HG02943 (cell line): ENCODE data around the gene PRRC2B.
"Not testable (repeated sequence)": the region's sequence is repeated elsewhere in the genome, so short reads cannot be mapped to it uniquely, and the experiment has no call there.

Experiments
- ATAC-seq: cut with Tn5 transposase; IDR thresholded peaks from one replicate; pipeline ENCODE4 v1.9.1; 2021; ENCODE audit warnings: mild to moderate bottlenecking, low read depth, moderate library complexity; ENCODE audit not compliant: unreplicated experiment

Gene PRRC2B

DNA sequence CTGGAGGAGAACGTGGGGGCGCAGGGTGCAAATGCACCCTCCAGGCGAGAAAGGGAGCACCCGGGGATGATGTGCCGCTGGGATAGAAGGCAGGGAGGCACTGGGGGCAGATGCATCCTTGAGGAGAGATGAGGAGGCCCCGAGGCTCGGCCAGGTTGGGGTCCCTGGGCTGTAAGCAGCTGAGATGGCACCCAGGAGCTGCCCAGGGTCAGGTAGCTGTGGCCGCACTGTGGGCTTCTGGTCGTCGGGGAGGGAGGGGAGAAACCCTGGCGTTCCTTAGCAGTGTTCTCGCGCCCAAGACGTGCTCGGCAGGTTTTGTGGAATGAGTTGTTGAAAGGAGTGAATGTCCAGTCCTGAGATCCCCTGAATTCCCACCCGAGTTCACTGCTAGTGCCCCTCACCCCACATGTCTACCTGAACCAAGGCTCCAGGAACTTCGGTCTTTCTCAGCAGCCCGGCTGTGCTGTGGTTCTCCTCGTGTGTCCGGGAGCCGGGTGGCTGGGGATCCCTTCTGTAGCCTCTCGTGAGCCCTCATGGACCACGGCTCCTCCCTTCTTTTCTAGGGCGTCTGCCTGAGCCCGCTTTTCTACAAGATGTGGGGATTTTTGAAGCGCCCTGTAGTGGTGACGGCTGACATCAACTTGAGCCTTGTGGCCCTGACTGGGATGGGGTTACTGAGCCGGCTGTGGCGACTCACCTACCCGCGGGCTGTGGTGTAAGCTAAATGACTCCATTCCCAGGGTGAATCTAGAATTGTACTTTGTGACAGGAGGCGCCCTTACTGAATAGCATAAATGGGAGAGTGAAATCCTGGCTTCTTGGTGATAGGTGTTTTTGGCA, 110.0 kb downstream of the PRRC2B start:
- ATAC-seq, result no peak

DNA sequence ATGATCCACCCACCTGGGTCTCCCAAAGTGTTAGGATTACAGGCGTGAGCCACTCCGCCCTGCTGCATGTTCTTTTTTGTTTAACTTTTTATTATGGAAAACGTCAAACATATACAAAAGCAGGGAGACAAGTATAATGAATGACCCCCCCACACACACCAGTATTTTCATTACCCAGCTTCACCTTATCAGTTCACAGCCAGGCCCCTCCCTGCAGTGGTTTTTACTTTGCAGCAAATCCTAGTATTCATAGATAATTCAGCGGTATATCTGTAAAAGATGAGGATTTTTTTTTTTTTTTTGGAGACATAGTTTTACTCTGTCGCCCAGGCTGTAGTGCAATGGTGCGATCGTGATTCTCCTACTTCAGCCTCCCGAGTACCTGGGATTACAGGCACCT, 111.1 kb downstream of the PRRC2B start:
- ATAC-seq, result no peak

DNA sequence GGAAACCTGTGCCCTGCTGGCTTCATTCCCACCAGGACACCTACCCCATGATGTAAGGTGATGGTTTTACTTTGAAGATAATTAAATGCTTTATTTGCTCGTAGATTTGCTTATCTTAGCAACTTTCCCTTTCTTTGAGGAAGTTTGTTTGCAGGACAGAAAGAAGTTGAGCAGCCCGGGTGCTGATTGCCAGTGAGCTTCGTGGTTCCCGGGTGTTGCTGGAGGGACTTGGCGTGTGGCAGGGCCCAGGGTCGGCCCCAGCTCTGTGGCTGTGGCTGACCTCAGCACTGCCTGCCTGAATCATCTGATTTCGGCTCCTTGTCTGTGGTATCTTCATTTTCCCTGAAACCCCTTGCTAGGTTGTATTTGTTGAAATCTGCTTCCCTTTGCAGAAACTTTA, 117.5 kb downstream of the PRRC2B start:
- ATAC-seq, result no peak

DNA sequence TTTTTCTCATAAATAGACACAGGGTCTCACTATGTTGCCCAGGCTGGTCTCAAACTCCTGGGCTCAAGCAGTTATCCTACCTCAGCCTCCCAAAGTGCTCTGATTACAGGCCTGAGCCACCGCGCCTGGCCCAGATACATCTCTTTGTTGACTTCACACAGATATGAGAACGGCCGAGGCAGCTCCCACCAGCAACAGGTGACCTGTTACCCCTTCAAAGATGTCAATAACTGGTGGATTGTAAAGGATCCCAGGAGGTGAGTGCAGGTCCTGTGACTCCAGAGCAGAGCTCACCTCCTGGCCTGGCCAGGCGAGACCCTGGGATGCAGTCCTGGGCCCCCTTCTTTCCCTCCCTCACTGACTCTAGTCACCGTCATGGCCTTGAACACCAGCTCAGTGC, 118.0 kb downstream of the PRRC2B start:
- ATAC-seq, result no peak

DNA sequence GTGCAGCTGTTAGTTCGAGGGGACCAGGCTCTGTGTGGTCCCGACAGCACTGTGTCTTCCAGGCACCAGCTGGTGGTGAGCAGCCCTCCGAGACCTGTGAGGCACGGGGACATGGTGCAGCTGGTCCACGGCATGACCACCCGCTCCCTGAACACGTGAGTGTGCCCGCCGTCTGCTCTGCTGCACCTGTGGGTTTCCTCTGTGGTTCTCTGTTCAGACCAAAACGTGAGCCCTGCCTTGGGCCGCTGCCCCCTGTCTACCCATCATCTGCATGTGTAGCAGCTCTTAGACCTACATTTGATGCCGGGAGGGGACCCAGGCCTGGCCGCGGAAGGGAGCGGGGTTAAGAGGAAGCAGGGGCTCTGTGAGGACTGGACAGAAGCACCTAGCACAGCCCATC, 119.3 kb downstream of the PRRC2B start:
- no peak for ATAC-seq

DNA sequence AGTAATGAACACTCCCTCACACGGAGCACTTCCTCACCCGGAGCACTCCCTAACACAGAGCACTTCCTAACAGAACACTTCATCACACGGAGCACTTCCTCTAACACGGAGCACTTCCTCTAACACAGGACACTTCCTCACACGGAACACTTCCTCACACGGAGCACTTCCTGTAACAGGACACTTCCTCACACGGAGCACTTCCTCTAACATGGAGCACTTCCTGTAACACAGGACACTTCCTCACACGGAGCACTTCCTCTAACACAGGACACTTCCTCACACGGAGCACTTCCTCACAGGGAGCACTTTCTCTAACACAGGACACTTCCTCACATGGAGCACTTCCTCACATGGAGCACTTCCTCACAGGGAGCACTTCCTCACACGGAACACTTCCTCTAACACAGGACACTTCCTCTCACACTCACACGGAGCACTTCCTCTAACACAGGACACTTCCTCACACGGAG, 121.7 kb downstream of the PRRC2B start:
- not testable (repeated sequence) for ATAC-seq

DNA sequence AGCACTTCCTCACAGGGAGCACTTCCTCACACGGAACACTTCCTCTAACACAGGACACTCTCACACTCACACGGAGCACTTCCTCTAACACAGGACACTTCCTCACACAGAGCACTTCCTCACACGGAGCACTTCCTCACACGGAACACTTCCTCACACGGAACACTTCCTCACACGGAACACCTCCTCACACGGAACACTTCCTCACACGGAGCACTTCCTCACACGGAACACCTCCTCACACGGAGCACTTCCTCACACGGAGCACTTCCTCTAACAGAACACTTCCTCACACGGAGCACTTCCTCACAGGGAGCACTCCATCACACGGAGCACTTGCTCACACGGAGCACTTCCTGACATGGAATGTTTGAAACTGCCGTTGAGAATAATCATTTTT, 122.2 kb downstream of the PRRC2B start:
- ATAC-seq, result no peak

DNA sequence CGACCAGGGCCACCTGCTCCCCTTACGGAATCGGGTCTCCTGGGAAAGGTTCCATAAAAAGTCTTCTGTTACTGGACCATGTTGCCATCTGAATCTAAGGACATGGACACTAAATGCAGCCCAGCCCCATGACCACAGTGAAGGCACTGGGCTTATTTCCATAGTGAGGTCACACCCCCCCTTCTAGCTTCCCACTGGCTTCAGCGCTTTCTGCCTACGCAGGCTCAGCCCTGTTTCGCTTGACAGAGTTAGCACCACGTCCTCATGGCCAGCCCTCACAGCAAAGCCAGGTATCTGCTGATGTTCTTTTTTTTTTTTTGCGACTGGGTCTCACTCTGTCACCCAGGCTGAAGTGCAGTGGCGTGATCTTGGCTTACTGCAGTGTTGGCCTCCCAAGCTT, 123.0 kb downstream of the PRRC2B start:
- ATAC-seq, result no peak

DNA sequence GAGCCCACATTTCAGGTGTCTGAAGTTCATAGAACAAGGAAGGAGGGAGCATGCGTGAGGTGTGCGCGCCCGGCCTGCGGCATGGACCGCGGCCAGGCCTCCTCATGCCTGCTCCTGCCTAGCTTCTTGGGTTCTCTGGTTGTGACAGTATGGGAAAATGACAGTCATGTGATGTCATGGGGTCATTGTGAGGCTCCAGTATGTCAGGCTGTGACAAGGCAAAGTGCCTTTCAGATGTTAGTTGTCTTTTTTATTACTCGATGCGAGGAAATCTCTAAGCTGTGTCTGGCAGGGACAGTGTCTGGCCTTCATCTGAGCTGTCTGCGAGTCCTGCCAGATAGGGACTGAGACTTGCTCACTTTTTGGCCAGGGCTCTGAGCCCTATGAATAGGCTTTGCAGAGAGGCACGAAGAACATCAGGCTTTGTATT, 123.9 kb downstream of the PRRC2B start:
- ATAC-seq, result no peak

DNA sequence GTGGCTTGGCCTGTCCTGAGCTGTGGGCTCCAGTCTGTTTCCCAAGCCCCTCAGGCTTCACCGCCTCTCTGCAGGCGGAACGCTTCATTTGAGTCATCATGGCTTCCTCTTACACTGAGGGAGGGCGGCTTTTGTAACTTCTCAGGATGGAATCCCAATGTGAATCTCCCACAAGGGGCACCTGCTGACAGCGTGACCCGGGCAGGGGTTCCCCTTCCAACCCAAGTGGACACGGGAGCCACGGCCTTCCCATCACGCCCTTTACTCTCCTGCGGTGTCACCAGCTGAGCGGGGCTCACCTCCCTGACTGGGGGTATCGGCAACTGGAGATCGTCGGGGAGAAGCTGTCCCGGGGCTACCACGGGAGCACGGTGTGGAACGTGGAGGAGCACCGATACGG, 124.7 kb downstream of the PRRC2B start:
- ATAC-seq, result no peak

DNA sequence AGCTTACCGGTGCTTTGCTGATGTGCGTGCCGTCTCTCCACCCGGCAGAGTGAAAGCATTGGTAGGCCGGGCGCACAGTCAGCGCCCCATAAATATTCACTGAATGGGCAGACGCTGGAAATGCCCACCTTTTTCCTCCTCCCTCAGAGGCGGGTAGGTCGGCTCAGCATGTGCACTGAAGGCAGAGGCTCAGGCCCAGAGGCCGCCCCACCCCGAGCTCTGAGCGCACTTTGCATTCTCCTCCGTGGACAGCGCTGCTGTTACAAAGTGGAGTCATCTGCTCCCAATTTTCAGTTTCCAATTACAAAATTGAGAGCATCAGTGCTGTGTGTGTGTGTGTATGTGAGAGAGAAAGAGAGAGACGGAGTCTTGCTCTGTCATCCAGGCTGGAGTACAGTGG, 126.6 kb downstream of the PRRC2B start:
- no peak for ATAC-seq

DNA sequence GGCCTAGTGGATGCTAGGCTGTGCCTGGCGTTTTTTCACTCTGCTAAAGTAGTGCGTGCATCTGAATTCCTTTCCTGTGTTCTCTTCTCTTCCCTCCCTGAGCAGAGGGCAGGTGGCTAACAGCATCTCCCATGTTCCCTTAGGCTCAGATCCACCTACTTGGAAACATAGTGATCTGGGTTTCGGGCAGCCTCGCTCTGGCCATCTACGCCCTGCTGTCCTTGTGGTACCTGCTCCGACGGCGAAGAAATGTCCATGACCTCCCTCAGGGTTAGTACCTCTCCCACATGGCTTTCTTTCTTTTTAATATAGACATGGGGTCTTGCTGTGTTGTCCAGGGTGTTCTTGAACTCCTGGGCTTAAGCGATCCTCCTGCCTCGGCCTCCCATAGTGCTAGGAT, 127.3 kb downstream of the PRRC2B start:
- ATAC-seq, result no peak

DNA sequence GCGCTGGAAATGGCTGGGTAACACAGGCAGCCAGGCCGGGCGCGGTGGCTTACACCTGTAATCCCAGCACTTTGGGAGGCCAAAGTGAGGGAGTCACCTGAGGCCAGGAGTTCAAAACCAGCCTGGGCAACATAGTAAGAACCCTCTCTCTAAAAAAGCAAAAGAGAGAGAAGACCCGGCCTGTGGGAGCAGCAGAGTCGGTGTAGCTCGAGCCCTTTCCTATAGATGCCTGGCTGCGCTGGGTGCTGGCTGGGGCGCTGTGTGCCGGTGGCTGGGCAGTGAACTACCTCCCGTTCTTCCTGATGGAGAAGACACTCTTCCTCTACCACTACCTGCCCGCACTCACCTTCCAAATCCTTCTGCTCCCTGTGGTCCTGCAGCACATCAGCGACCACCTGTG, 127.9 kb downstream of the PRRC2B start:
- no peak for ATAC-seq

DNA sequence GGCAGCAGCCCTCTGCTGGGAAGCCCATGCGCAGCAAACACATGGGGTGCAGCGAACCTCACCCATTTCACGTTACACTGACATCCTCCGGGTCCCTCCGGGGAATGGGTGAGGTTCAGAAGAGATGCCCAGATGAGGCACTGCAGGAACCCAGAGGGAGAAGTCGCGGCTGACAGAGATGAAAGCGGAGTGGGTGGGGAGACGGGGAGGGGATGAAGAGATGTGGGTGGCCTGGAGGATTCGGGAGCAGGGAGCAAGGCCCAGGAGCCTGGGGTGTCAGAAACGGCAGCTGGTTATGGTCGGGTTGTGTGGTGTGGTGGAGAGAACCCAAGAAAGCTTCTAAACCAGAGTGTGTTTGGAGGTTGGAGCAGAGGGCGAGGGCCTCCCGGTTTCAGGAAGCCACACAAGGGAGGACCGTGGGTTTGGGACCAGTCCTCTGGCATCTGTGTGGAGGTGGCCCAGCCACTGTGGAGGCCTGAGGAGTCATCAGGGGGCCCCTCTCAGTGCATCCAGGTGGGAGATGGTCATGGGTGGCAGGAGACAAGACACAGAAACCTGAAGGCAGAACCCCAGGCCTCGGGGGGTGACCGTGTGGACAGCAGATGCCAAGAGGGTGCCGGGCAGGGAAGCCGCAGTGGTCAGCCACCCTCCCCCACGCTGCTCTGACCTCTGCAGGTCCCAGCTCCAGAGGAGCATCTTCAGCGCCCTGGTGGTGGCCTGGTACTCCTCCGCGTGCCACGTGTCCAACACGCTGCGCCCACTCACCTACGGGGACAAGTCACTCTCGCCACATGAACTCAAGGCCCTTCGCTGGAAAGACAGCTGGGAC, 128.6 kb downstream of the PRRC2B start:
- no peak for ATAC-seq

DNA sequence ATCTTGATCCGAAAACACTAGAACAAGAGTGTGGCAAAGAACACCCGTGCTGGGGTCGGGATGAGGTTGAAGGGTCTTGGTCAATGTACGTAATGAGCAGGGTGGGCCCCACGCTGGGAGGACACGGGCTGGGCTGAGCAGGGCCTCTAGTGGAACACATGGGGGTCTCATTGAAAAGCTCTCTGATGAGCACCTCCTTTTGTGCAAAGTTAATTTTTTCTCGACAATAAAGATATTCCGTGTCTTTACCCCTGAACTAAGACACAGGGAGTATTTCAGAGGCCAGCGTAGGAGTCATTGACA, 129.2 kb downstream of the PRRC2B start:
- ATAC-seq, result no peak

DNA sequence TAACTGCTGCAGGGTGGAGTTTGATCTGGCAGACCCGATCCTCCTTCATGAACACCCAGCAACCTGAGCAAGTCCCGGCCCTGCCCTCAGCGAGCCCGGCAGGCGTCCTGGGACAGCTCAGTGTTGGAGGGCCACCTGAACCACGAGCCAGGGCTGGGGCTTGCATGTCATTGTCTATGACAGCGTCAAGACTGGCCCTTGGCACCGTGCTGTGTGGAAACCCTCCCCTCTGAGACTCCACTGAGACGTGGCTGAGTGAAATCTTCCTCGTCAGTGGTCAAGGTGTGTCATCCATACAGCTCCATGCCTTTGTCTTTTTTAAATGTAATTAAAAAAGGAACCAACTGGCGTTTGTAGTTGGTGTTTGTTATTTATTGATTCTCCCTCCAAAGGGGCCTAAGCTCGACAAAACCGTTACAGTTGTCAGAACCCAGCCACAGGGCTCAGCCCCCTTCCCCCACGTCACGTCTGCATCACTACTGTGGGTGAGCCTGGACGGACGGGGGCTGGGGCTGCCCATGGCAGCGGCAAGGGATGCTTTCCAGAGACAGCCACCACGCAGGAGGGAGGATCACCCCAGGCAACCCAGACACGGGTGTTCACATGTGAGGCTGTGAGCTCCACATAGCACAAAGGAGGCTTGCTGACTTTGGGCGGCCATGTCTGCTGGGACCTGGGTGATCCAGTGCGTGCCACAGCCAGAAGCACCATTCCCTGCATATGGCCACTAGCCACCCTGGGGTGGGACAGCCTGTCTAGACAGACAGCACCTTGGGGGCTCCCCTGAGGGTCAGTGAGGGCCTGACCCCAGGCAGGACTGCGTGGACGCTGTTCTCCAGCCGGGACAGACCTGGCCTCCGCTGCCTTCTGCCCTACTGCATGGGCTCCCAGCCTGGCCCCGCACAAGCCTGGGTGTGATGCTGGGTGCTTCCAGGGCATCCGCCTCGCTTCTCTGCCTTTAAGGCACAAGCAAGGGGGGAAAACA, 129.9 kb downstream of the PRRC2B start:
- no peak for ATAC-seq

DNA sequence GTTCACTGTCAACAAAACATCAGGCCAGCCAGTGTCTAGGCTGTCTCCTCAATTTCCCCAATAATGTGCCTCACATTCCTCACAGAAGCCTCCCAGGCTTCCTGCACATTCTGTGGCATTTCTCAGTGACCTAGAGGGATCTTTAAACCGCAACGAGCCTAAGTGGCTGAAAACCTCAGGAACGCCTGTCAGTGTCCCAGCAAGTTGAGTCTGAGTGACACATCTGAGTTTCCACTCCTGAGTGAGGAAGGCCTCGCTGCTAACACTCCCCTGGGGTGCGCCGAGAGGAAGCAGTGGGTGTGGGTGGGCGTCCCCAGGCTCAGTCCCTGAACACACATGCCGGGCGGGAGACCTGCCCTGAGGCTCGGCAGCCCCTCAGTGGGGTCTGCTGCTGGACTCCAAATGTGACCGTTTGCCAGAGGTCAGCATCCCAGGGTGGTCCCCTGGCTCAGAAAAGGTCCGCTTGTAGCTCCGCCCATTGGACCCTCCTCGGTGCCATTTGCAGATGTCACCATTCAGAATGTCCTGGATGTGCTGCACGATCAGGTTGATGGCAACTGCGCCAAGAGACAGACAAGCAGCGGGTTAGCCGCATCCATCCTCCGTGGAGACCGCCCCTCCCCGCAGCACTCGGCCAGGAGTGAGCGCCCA, 130.9 kb downstream of the PRRC2B start:
- ATAC-seq, result no peak

DNA sequence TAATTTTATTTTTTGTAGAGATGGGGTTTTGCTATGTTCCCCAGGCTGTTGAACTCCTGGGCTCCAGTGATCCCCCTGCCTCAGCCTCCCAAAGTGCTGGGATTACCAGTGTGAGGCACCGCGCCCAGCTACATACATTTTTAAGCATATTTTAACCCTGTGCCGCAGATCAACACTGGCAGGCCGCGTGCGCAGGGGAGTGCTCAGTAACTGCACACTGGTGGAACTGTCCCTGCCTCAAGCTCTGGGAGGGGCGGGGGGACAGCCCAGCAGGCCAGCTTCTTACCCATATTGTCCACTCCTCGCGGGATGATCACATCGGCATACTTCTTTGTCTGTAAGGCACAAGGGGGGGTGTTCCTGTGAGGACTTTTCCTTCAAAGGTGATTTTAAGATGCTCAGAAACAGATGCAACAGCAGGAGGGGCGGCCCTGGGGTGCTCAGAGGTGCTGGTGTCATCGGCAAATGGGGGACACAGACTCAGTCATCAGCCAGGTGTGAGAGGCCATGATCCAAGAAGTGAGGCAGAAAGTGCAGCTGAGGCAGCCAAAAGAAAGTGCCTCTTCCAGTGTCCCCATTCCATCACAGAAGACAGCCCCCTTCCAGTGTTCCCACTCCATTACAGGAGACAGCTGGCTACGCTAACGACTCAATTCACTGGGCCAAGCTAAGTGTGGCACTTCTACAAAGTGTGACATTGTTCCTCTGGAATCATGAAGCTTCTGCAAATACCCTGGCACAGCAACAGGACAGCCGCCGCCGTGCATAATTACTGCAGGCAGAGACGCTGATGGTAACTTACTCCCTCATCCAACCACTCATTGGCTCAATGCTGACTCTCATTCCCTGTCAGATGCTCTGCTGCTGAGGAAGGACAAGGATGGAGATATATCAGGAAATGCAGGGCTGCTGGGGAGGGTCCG, 132.0 kb downstream of the PRRC2B start:
- ATAC-seq, result no peak

DNA sequence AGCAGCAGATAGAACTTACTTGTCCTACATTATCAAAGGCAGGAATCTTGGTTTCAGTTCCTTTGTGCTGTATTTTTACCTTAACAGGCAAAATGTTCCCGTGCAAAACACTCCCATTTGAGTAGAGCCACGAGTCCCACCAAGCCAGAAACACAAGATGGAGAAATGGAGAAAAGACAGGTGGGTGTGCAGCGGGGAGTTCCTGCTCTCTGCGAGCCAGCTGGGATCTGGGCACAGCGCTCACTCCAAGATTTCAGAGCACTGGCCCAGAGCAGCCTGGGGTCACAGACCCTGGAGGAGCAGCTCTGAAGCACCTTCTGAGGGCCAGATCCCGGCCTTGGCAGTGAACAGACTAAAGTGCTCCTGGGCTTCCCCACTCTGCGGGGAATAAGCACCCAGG, 134.3 kb downstream of the PRRC2B start:
- no peak for ATAC-seq
